GM12801 (cell line): Measurements from ENCODE around the gene ASH1L.

ENCODE experiments used
- CTCF ChIP-seq: IDR thresholded peaks from one replicate; pipeline ENCODE4 v1.5.1; 2011; ENCODE audit warnings: control low read depth; ENCODE audit not compliant: insufficient read length; ENCODE audit errors: extremely low read depth

Gene ASH1L

GRCh38 chr1:155458111-155458510 lies 104.5 kb downstream of the ASH1L start:
- TF ChIP-seq CTCF = no peak

- no peak for TF ChIP-seq CTCF
Observed at GRCh38 chr1:155457266-155457665, 105.3 kb downstream of the ASH1L start.

GRCh38 chr1:155455588-155456195 lies 106.9 kb downstream of the ASH1L start:
- TF ChIP-seq CTCF = no peak

- no peak for TF ChIP-seq CTCF
Observed at GRCh38 chr1:155454096-155454495, 108.5 kb downstream of the ASH1L start.

GRCh38 chr1:155453141-155453540 lies 109.5 kb downstream of the ASH1L start:
- TF ChIP-seq CTCF = no peak

GRCh38 chr1:155451199-155451598 lies 111.4 kb downstream of the ASH1L start:
- no peak for TF ChIP-seq CTCF

- TF ChIP-seq CTCF = no peak
Observed at GRCh38 chr1:155437405-155437804, 125.2 kb downstream of the ASH1L start.

GRCh38 chr1:155424091-155424490 lies 138.5 kb downstream of the ASH1L start:
- TF ChIP-seq CTCF = no peak
